Keratinocyte (primary cell): ENCODE data around the gene ZNF561. TPM values are rescaled to one million over a fixed set of nuclear protein-coding genes. Genes with fewer than 3 reads are reported as not detected.
A peak's percentile ranks its signal among the peaks of the same experiment; 100 is the strongest.

ENCODE experiments used
- DNase-seq: peaks from one replicate; pipeline ENCODE4 v3.0.0-alpha.2; 2011; ENCODE audit warnings: low read depth, missing footprints, low spot score
- FAIRE-seq: peaks from 2 replicates; lab custom pipeline; 2011; peaks lifted over from hg19 to GRCh38; lab: Jason Lieb, UNC
- H2AFZ ChIP-seq: 2 replicates; pipeline ENCODE4 v1.6.0; 2012; ENCODE audit warnings: low read length, control low read depth, inconsistent platforms; ENCODE audit not compliant: control insufficient read depth
- H3K27ac ChIP-seq: 2 replicates; pipeline ENCODE4 v1.5.1; 2011; ENCODE audit warnings: low read length; ENCODE audit not compliant: control insufficient read depth, insufficient read depth
- H3K27me3 ChIP-seq: 3 replicates; pipeline ENCODE4 v1.6.0; 2011; ENCODE audit warnings: low read length; ENCODE audit not compliant: control insufficient read depth, insufficient read depth; ENCODE audit errors: extremely low read depth
- H3K36me3 ChIP-seq, 2 experiments: 2 replicates in 1 of 2; 3 replicates in 1 of 2; pipeline ENCODE4 v1.5.1; 2011; ENCODE audit warnings: low read length in 2 of 2, mild to moderate bottlenecking in 1 of 2; ENCODE audit not compliant: control insufficient read depth in 2 of 2, insufficient read depth in 2 of 2; ENCODE audit errors: extremely low read depth in 1 of 2
- H3K4me1 ChIP-seq: 3 replicates; pipeline ENCODE4 v1.5.1; 2011; ENCODE audit warnings: low read length; ENCODE audit not compliant: control insufficient read depth, insufficient read depth; ENCODE audit errors: extremely low read depth
- H3K4me2 ChIP-seq: 3 replicates; pipeline ENCODE4 v1.6.0; 2011; ENCODE audit warnings: low read depth, low read length; ENCODE audit not compliant: control insufficient read depth, insufficient read depth; ENCODE audit errors: extremely low read depth
- H3K4me3 ChIP-seq, 3 experiments: fragments of 200-600 bp in 1 of 3; sonication (generic) in 1 of 3; 2 replicates in 2 of 3; 3 replicates in 1 of 3; pipeline ENCODE4 v1.5.1; 2011 to 2016; ENCODE audit warnings: low read length in 3 of 3, mild to moderate bottlenecking in 3 of 3, control low read depth in 2 of 3, inconsistent platforms in 1 of 3, low read depth in 1 of 3, mixed read lengths in 1 of 3, mixed run types in 1 of 3, moderate library complexity in 1 of 3; ENCODE audit not compliant: control insufficient read depth in 2 of 3, insufficient read depth in 2 of 3; ENCODE audit errors: extremely low read depth in 1 of 3
- H3K79me2 ChIP-seq: 2 replicates; pipeline ENCODE4 v1.6.0; 2012; ENCODE audit warnings: low read length; ENCODE audit not compliant: control insufficient read depth, insufficient read depth
- H3K9ac ChIP-seq: 3 replicates; pipeline ENCODE4 v1.6.0; 2011; ENCODE audit warnings: low read length; ENCODE audit not compliant: control insufficient read depth, insufficient read depth; ENCODE audit errors: extremely low read depth
- H3K9me1 ChIP-seq: 3 replicates; pipeline ENCODE4 v1.6.0; 2011; ENCODE audit warnings: low read length; ENCODE audit not compliant: control insufficient read depth, insufficient read depth; ENCODE audit errors: extremely low read depth
- H3K9me3 ChIP-seq: 2 replicates; pipeline ENCODE4 v1.5.1; 2012; ENCODE audit warnings: low read depth, low read length; ENCODE audit not compliant: control insufficient read depth
- H4K20me1 ChIP-seq: 3 replicates; pipeline ENCODE4 v1.6.0; 2011; ENCODE audit warnings: low read length; ENCODE audit not compliant: control insufficient read depth, insufficient read depth; ENCODE audit errors: extremely low read depth
- CTCF ChIP-seq, 3 experiments: IDR thresholded peaks in 1 of 3; conservative IDR thresholded peaks in 1 of 3; optimal IDR thresholded peaks in 1 of 3; 2 replicates in 2 of 3; 3 replicates in 1 of 3; pipeline versions ENCODE3 to v1.5.1; 2011; ENCODE audit warnings: low read length in 3 of 3, mild to moderate bottlenecking in 3 of 3, moderate library complexity in 2 of 3, control low read depth in 1 of 3, inconsistent platforms in 1 of 3; ENCODE audit not compliant: insufficient read depth in 2 of 3; ENCODE audit errors: extremely low read depth in 1 of 3
- EZH2 ChIP-seq: IDR thresholded peaks from one replicate; pipeline ENCODE4 v1.6.1; 2012; ENCODE audit warnings: inconsistent platforms, mild to moderate bottlenecking, low read length, moderate library complexity
- dilution Hi-C: fragments of 300-500 bp; cut with MboI; formaldehyde crosslinking; loops from one replicate; pipeline ENCODE4 v1.7.0; 2020; ENCODE audit warnings: low sequenced_read_pairs; ENCODE audit not compliant: extremely low pct_ligation_motif_present
- polyA minus RNA-seq, 3 experiments: library from RNA; depleted of rRNA, polyadenylated mRNA; stranded (reverse); fragments of >200 nt; gene quantifications; 1 replicate in 1 of 3; 2 replicates in 1 of 3; 3 replicates in 1 of 3; pipeline ENCODE4 v1.2.3, GENCODE V29; 2011
- polyA plus RNA-seq, 5 experiments: library from polyadenylated mRNA; depleted of rRNA in 3 of 5; stranded (reverse) in 3 of 5; stranded (forward) in 1 of 5; unstranded in 1 of 5; fragments of >200 nt; gene quantifications; 1 replicate in 1 of 5; 2 replicates in 3 of 5; 3 replicates in 1 of 5; pipeline versions ENCODE4 v1.2.1 to v1.2.3, GENCODE V29; 2011 to 2012; ENCODE audit warnings: missing spikeins in 2 of 5, low read depth in 1 of 5, low replicate concordance in 1 of 5

The ZNF561 gene
- polyA plus RNA-seq (38.2 to 66.1 TPM (median 56.3 TPM) in 3 replicates), polyA minus RNA-seq (28.8 to 110 TPM (median 69.7 TPM) in 3 replicates)
- 30.4 TPM for polyA plus RNA-seq (2011; ENCODE audit: low read depth)
- 24.4 and 42.9 TPM in 2 replicates for polyA plus RNA-seq (2011; cell fraction: cytosol; rRNA removed)
- 64.1 and 82.1 TPM in 2 replicates for polyA plus RNA-seq (2011; cell fraction: nucleus; rRNA removed)
- 34.8 and 43.7 TPM in 2 replicates for polyA plus RNA-seq (2012; ENCODE audit: low replicate concordance)
- polyA minus RNA-seq (2011; cell fraction: cytosol; rRNA and poly(A)+ RNA removed), result 41.8 TPM
- polyA minus RNA-seq (2011; cell fraction: nucleus; rRNA and poly(A)+ RNA removed), result 49.3 and 66.9 TPM in 2 replicates

- peak within 1 kb of the TSS; percentile 90 for H3K27ac ChIP-seq
- H3K36me3 ChIP-seq, result peaks cover 4 to 20% of the 10 kb centered on the region in 2 experiments
- H3K79me2 ChIP-seq, result peaks cover 31% of the 10 kb centered on the region
- H3K9ac ChIP-seq, result peak within 1 kb of the TSS; percentile 83
- peak; percentile 60 for FAIRE-seq
- H3K4me2 ChIP-seq, result peak within 1 kb of the TSS; percentile 85
- peak within 1 kb of the TSS; percentile 74 to 98 (median 82) for H3K4me3 ChIP-seq
- TF ChIP-seq CTCF (optimal IDR thresholded peaks at IDR 0.05 in 1 of 3, IDR thresholded peaks at IDR 0.05 in 1 of 3, conservative IDR thresholded peaks at IDR 0.05 in 1 of 3; ENCODE audit: extremely low read depth in 1 of 3, insufficient read depth in 2 of 3, low read length in 3 of 3), result no peak
- no peak for TF ChIP-seq EZH2
- H3K9me3 ChIP-seq, result no peaks in the 10 kb centered on the region
- H3K4me1 ChIP-seq, result peaks cover 14% of the 10 kb centered on the region
- H3K9me1 ChIP-seq, result no peaks in the 10 kb centered on the region
- peak; percentile 69 for DNase-seq
- dilution Hi-C loops, result no loop called here
- no peaks in the 10 kb centered on the region for H3K27me3 ChIP-seq
- no peaks in the 10 kb centered on the region for H4K20me1 ChIP-seq
- H2AFZ ChIP-seq, result peak within 1 kb of the TSS; percentile 92
Observed at GRCh38 chr19:9621156-9622037, at the start of gene ZNF561. Gene ZNF561, minus strand, starts transcription at chr19:9621232. Its CDS starts 1,776 bp downstream, at chr19:9619456.

DNA sequence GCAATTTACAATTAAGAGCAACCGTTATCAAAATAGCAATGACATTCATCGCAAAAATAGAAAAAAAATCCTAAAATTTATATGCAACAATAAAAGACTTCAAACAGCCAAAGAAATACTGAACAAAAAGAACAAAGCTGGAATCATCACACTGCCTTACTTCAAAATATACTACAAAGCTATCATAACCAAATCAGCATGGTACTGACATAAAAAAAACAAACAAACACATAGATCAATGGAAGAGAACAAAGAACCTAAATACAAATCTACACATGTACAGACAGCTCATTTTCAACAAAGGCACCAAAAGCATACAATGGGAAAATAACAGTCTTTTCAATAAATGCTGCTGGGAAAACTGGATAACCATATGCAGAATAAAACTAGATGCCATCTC is 47.5 kb upstream of the ZNF561 start:
- no peaks in the 10 kb centered on the region for H3K9me1 ChIP-seq
- H4K20me1 ChIP-seq, result no peaks in the 10 kb centered on the region
- TF ChIP-seq EZH2 (no peak), CTCF (optimal IDR thresholded peaks at IDR 0.05 in 1 of 3, IDR thresholded peaks at IDR 0.05 in 1 of 3, conservative IDR thresholded peaks at IDR 0.05 in 1 of 3; ENCODE audit: extremely low read depth in 1 of 3, insufficient read depth in 2 of 3, low read length in 3 of 3) (no peak)

More for the DNA sequence above, 47.5 kb upstream of the ZNF561 start:
- FAIRE-seq, result no peak
- Histone ChIP-seq H3K79me2 (peaks cover 100% of the 10 kb centered on the region), H3K27me3 (no peaks in the 10 kb centered on the region), H2AFZ (no peak overlapping the region), H3K4me2 (no peak overlapping the region), H3K9ac (no peak overlapping the region), H3K4me1 (no peaks in the 10 kb centered on the region), H3K9me3 (peaks cover 13% of the 10 kb centered on the region), H3K27ac (no peak overlapping the region), H3K36me3 (peaks cover 6 to 13% of the 10 kb centered on the region in 2 experiments), H3K4me3 (no peak overlapping the region)
- dilution Hi-C loops, result no loop called here
- DNase-seq, result no peak
